Left renal cortex interstitium (tissue), 4 donors: ENCODE data around the gene RAD50. TPM values are rescaled to one million over a fixed set of nuclear protein-coding genes. Genes with fewer than 3 reads are reported as not detected.
"Not testable (repeated sequence)": the region's sequence is repeated elsewhere in the genome, so short reads cannot be mapped to it uniquely, and the experiment has no call there.

ENCODE experiments used
- DNase-seq, 4 donors: peaks; one replicate each; pipeline ENCODE4 v3.0.0-alpha.2; 2013; ENCODE audit warnings: low read depth in 4 of 4, low spot score in 2 of 4, missing footprints in 1 of 4
- polyA plus RNA-seq, 4 donors: library from polyadenylated mRNA; unstranded; fragments of 120-200 nt; gene quantifications; one replicate each; pipeline ENCODE4 v1.2.1, GENCODE V29; 2013; ENCODE audit not compliant: insufficient read length in 4 of 4

Gene RAD50
- polyA plus RNA-seq, 4 donors: 43.4 to 50.8 (median 47.0) TPM

- DNase-seq: peak in 1 of 4 donors; percentile 0
Measured at GRCh38 chr5:132556153-132556762, 519 bp upstream of the RAD50 start.

- DNase-seq: peak in 2 of 4 donors; percentile 17 to 29
Measured at GRCh38 chr5:132557478-132558172, 848 bp downstream of the RAD50 start.

GRCh38 chr5:132559383-132560060 lies 2.7 kb downstream of the RAD50 start:
- no peak for DNase-seq

GRCh38 chr5:132561601-132562000 lies 4.8 kb downstream of the RAD50 start:
- DNase-seq: no peak

GRCh38 chr5:132564555-132564954 lies 7.8 kb downstream of the RAD50 start:
- DNase-seq: not testable (repeated sequence)

GRCh38 chr5:132566657-132567056 lies 9.9 kb downstream of the RAD50 start:
- DNase-seq: no peak

- DNase-seq: no peak
Measured at GRCh38 chr5:132576123-132576522, 19.3 kb downstream of the RAD50 start.

GRCh38 chr5:132584560-132584959 lies 27.8 kb downstream of the RAD50 start:
- DNase-seq: not testable (repeated sequence)

- DNase-seq: no peak
Measured at GRCh38 chr5:132586063-132586462, 29.3 kb downstream of the RAD50 start.

GRCh38 chr5:132589467-132589866 lies 32.7 kb downstream of the RAD50 start:
- DNase-seq: no peak

GRCh38 chr5:132591145-132591544 lies 34.4 kb downstream of the RAD50 start:
- no peak for DNase-seq

- no peak for DNase-seq
Measured at GRCh38 chr5:132592521-132592920, 35.7 kb downstream of the RAD50 start.

GRCh38 chr5:132594170-132594569 lies 37.4 kb downstream of the RAD50 start:
- no peak for DNase-seq

GRCh38 chr5:132595624-132596023 lies 38.8 kb downstream of the RAD50 start:
- no peak for DNase-seq

GRCh38 chr5:132601071-132601728 lies 44.4 kb downstream of the RAD50 start:
- no peak for DNase-seq

- no peak for DNase-seq
Measured at GRCh38 chr5:132607095-132607494, 50.3 kb downstream of the RAD50 start.

GRCh38 chr5:132608107-132608506 lies 51.3 kb downstream of the RAD50 start:
- no peak for DNase-seq

- no peak for DNase-seq
Measured at GRCh38 chr5:132611965-132612364, 55.2 kb downstream of the RAD50 start.

- no peak for DNase-seq
Measured at GRCh38 chr5:132612846-132613245, 56.1 kb downstream of the RAD50 start.

GRCh38 chr5:132621699-132622098 lies 64.9 kb downstream of the RAD50 start:
- DNase-seq: no peak

- DNase-seq: no peak
Measured at GRCh38 chr5:132622608-132623007, 65.8 kb downstream of the RAD50 start.
